Activated CD8-positive, alpha-beta T cell treated with anti-CD3 and anti-CD28 coated beads for 36 hours (primary cell): Measurements from ENCODE around the gene ASB11. TPM values are rescaled to one million over a fixed set of nuclear protein-coding genes. Genes with fewer than 3 reads are reported as not detected.

Experiments used
- ATAC-seq: fragments of 200-7000 bp; cut with Tn5 transposase; one replicate; pipeline ENCODE4 v1.10.0; 2021; ENCODE audit warnings: mild to moderate bottlenecking, moderate library complexity
- CTCF ChIA-PET: fragments of 350-600 bp; sonication (Branson Sonifier 250); formaldehyde crosslinking; loops from one replicate; lab custom pipeline; 2021; ENCODE audit warnings: antibody characterized with exemption; lab: Charles Lee
- POLR2A ChIA-PET: fragments of 350-600 bp; sonication (Branson Sonifier 250); formaldehyde crosslinking; loops from one replicate; lab custom pipeline; 2021; ENCODE audit warnings: antibody characterized with exemption; lab: Charles Lee
- DNase-seq: peaks from one replicate; pipeline ENCODE4 v3.0.0-alpha.2; 2020
- H3K27ac Mint-ChIP-seq: one replicate; pipeline ENCODE4 v1.8.0; 2021; ENCODE audit warnings: mild to moderate bottlenecking, mixed read lengths
- H3K27me3 Mint-ChIP-seq: one replicate; pipeline ENCODE4 v1.8.0; 2021; ENCODE audit warnings: mixed read lengths
- H3K36me3 Mint-ChIP-seq: one replicate; pipeline ENCODE4 v1.8.0; 2021; ENCODE audit warnings: low read depth, mixed read lengths
- H3K4me1 Mint-ChIP-seq: one replicate; pipeline ENCODE4 v1.8.0; 2021; ENCODE audit warnings: low read depth, mixed read lengths
- H3K4me3 Mint-ChIP-seq: one replicate; pipeline ENCODE4 v1.8.0; 2021; ENCODE audit warnings: mild to moderate bottlenecking, moderate library complexity, mixed read lengths
- H3K9me3 Mint-ChIP-seq: one replicate; pipeline ENCODE4 v1.8.0; 2021; ENCODE audit warnings: mixed read lengths
- intact Hi-C: fragments of 100-400 bp; cut with micrococcal nuclease; formaldehyde crosslinking; loops from one replicate; pipeline ENCODE4 v1.10.0; 2022
- total RNA-seq, 2 experiments: library from RNA; stranded (reverse); gene quantifications; one replicate each; pipeline ENCODE4 v1.2.3, GENCODE V29; 2021
- TF ChIP-seq, protein P1 (sequence below): fragments of 200-600 bp; IDR thresholded peaks from one replicate; pipeline ENCODE4 v1.8.0; 2022; ENCODE audit warnings: antibody characterized with exemption, mild to moderate bottlenecking

Gene ASB11
- total RNA-seq, 2 experiments from 2014 or later: not detected

DNA sequence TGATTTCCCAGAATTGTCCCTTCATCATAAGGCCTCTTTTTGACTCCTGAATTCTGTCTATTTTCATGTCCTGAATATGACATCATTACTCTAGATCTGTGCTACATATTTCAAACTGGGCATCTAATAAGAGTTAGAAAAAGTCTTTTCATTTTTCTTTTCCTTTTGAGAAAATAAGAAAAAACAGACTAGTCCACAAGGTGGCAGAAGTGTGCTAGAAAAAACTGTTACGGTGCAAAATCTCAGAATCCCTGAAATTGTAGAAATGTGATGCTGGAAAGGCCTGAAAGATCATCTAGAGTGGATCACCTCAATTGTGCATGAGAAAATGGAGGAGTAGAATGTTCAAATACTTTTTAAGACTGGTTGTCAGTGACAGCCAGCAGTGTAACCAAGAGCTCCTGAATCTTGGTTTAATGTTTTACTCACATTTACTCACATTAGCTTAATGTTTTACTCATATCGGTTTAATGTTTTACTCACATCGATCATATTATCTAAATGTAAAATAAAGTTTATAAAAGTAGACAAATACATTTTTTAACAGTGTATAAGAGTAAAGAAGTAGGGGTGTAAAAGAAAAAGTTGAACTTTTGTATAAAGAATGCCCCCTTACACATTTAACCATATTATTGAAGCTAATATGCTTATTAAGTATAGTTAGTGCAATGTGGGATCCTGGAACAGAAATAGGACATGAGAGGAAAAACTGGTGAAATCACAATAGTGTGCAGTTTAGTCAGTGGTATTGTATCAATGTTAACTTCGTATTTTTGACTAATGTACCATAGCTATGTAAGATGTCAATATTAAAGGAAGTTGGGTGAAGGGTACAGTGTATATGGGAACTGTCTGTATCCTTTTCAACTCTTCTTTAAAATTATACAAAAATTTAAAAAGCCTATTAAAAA is 15.2 kb downstream of the ASB11 start:
- no peaks in the 10 kb centered on the region for H3K9me3 Mint-ChIP-seq
- intact Hi-C loops: loop anchor here (5.0 kb wide), 1 partner anchor 167 kb away; no protein-coding TSS in a partner anchor

DNA sequence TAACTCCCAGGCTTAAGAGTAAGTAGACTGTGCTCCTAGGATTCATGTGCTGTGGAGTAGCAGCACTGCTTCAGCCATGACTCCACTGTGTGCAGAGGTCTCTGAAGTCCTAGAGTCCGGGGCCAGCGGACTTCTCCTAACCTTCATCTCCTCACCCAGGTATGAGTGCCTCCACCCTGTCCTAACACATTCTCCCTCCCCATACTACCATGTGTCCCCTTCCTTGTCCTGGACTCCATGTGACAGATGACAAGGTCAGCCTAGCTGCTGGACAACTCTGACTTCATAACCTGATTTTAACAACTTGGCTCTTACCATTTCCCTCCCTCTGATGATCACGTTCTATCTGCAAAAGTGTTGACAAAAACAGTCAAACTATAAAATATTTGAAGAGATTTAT is 16.7 kb downstream of the ASB11 start:
- H3K4me3 Mint-ChIP-seq: no peak overlapping the region
- H3K36me3 Mint-ChIP-seq: no peaks in the 10 kb centered on the region
- H3K27me3 Mint-ChIP-seq: no peaks in the 10 kb centered on the region
- TF ChIP-seq, protein P1, sequence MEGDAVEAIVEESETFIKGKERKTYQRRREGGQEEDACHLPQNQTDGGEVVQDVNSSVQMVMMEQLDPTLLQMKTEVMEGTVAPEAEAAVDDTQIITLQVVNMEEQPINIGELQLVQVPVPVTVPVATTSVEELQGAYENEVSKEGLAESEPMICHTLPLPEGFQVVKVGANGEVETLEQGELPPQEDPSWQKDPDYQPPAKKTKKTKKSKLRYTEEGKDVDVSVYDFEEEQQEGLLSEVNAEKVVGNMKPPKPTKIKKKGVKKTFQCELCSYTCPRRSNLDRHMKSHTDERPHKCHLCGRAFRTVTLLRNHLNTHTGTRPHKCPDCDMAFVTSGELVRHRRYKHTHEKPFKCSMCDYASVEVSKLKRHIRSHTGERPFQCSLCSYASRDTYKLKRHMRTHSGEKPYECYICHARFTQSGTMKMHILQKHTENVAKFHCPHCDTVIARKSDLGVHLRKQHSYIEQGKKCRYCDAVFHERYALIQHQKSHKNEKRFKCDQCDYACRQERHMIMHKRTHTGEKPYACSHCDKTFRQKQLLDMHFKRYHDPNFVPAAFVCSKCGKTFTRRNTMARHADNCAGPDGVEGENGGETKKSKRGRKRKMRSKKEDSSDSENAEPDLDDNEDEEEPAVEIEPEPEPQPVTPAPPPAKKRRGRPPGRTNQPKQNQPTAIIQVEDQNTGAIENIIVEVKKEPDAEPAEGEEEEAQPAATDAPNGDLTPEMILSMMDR: no peak
- DNase-seq: no peak
- no peak overlapping the region for H3K27ac Mint-ChIP-seq
- H3K4me1 Mint-ChIP-seq: no peaks in the 10 kb centered on the region
- intact Hi-C loops: no loop called here
- POLR2A ChIA-PET: no interaction called here
- CTCF ChIA-PET: interaction anchor here (1.3 kb wide), 1 partner anchor 169 kb away, joined by 4 read pairs; no protein-coding TSS in a partner anchor
- ATAC-seq: no peak
- H3K9me3 Mint-ChIP-seq: no peaks in the 10 kb centered on the region

More for the DNA sequence above, 15.2 kb downstream of the ASB11 start:
- no peak for DNase-seq
- POLR2A ChIA-PET: no interaction called here
- TF ChIP-seq, protein P1: peak; percentile 41
- Mint-ChIP-seq H3K27ac (no peak overlapping the region), H3K4me1 (no peaks in the 10 kb centered on the region), H3K36me3 (no peaks in the 10 kb centered on the region), H3K4me3 (no peak overlapping the region), H3K27me3 (no peaks in the 10 kb centered on the region)
- CTCF ChIA-PET: interaction anchor here (0.6 to 1.4 kb wide), 9 partner anchors 9 to 168 kb away, joined by 3 to 7 read pairs (median 3); no protein-coding TSS in a partner anchor
- ATAC-seq: no peak

DNA sequence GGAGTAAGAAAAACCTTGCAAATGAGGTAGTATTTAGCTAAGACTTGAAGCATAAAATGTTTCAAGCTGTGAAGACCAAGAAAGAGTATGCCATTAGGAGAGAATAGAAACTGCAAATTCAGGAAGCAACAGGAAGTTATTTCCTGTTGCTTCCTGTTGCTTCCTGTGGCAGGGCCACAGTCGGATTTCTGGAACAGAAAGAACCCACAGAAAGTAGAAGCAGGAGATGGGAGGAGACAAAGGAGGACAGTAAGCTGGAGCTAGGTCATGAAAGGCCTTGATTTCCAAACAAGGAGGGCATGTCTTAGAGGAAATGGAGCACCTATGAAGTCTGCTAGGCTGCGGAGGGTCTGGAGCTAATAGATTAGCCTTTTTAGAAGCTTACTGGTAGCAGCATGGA is 17.2 kb downstream of the ASB11 start:
- H3K9me3 Mint-ChIP-seq: no peaks in the 10 kb centered on the region
- CTCF ChIA-PET: no interaction called here
- no peaks in the 10 kb centered on the region for H3K4me1 Mint-ChIP-seq
- H3K27ac Mint-ChIP-seq: no peak overlapping the region
- ATAC-seq: no peak
- POLR2A ChIA-PET: no interaction called here
- no peaks in the 10 kb centered on the region for H3K36me3 Mint-ChIP-seq
- no peak for DNase-seq
- TF ChIP-seq, protein P1: no peak
- intact Hi-C loops: no loop called here
- no peak overlapping the region for H3K4me3 Mint-ChIP-seq
- no peaks in the 10 kb centered on the region for H3K27me3 Mint-ChIP-seq

DNA sequence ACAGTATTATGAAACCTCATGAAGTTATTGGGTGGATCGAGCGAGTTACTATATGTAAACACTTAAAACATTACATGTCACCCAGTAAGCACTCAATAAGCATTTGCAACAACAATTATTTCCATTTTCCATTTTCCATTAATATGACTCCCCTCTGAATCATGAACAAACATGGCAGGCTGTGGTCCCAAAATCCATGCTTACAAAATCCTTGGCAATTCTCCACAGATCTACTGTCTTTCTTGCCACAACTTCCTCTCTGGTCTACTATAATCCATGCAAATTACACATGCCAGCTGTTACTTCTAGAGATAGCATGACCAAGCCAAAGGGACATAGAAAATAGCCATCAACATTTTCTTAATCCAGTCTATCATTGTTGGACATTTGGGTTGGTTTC is 22.0 kb downstream of the ASB11 start:
- ChIA-PET CTCF (no interaction called here), POLR2A (no interaction called here)
- ATAC-seq (no peak), DNase-seq (no peak)
- TF ChIP-seq, protein P1: no peak
- no peaks in the 10 kb centered on the region for H3K27me3 Mint-ChIP-seq
- H3K4me3 Mint-ChIP-seq: no peak overlapping the region
- no peaks in the 10 kb centered on the region for H3K36me3 Mint-ChIP-seq
- H3K4me1 Mint-ChIP-seq: no peaks in the 10 kb centered on the region
- intact Hi-C loops: no loop called here
- H3K27ac Mint-ChIP-seq: no peak overlapping the region
- H3K9me3 Mint-ChIP-seq: no peaks in the 10 kb centered on the region

DNA sequence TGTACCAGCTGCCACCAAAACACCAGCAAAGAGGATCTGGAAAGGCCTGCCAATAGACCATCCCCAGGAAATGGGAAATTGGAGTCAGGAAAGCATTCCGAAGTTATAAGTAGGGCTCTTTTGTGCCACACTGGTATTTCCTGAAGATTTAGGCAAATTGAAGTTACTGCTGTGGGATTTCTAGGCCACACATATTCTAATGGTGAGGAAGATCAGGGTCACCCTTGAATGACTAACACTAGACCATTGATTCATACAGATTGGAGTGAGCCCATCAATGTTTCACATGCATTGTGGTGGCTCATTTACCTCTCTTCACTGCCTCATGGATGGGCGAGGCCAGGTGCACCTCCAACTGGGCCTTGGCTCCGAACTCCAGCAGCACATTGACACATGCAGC is 22.6 kb downstream of the ASB11 start:
- H3K9me3 Mint-ChIP-seq: no peaks in the 10 kb centered on the region
- ATAC-seq (no peak), DNase-seq (no peak)
- no peak overlapping the region for H3K27ac Mint-ChIP-seq
- intact Hi-C loops: no loop called here
- ChIA-PET CTCF (no interaction called here), POLR2A (no interaction called here)
- TF ChIP-seq, protein P1: no peak
- no peak overlapping the region for H3K4me3 Mint-ChIP-seq
- no peaks in the 10 kb centered on the region for H3K27me3 Mint-ChIP-seq
- no peaks in the 10 kb centered on the region for H3K4me1 Mint-ChIP-seq
- H3K36me3 Mint-ChIP-seq: no peaks in the 10 kb centered on the region
